Measurements from ENCODE around the gene HNMT. TPM values are rescaled to one million over a fixed set of nuclear protein-coding genes. Genes with fewer than 3 reads are reported as not detected.

The HNMT gene
- total RNA-seq, 3 donors from 2014 or later (not counting 1 experiment from before 2014, with no cell fraction given): 1.1 to 2.1 (median 1.5) TPM

DNA sequence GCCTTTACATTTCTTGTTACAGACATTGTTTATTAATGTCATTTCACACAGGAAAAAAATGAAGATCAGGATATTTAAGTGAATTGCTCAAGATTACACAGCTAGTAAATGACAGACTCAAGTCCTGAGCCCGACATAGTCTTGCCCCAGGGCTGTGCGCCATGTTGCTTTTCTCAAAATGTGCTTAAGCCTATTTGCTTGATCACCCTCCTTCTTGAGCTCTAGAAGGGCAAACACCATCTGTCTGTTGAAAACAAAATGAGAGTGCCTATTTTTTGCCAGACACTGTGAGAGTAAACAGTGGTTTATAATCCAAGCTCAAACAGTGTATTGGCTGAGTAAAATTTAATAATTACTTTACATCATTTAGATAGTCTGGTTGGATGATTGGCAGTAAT is 34.8 kb upstream of the HNMT start:
- no peaks in the 10 kb centered on the region for H3K9me3 ChIP-seq (ENCODE audit: control insufficient read depth, insufficient read depth, low read length)
- no peak for TF ChIP-seq CTCF (IDR thresholded peaks at IDR 0.05)
- intact Hi-C loops (cut with micrococcal nuclease): no loop called here
- H3K27ac ChIP-seq (ENCODE audit: low read length): no peak overlapping the region
- peaks cover 0 to 2% of the 10 kb centered on the region in 2 donors for H3K9me3 Mint-ChIP-seq
- no peak overlapping the region for H3K4me3 Mint-ChIP-seq
- H3K36me3 ChIP-seq (ENCODE audit: control insufficient read depth, insufficient read depth, low read length): no peaks in the 10 kb centered on the region
- H3K27ac Mint-ChIP-seq: no peak overlapping the region
- no peaks in the 10 kb centered on the region for H3K27me3 ChIP-seq (ENCODE audit: control insufficient read depth, insufficient read depth, low read length)
- ATAC-seq: no peak
- no peak overlapping the region for H3K4me3 ChIP-seq (ENCODE audit: low read length)
- no peaks in the 10 kb centered on the region for H3K27me3 Mint-ChIP-seq (ENCODE audit: low read depth in 2 of 2)
- H3K4me1 ChIP-seq (ENCODE audit: control insufficient read depth, insufficient read depth, low read length): no peaks in the 10 kb centered on the region
- no peaks in the 10 kb centered on the region for H3K36me3 Mint-ChIP-seq
- WGBS (ENCODE audit: insufficient coverage): 92% methylated on average over 2 of the region's 2 CpGs
- no peaks in the 10 kb centered on the region for H3K4me1 Mint-ChIP-seq
- no peak for DNase-seq

- ATAC-seq (no peak), DNase-seq (no peak)
- TF ChIP-seq CTCF (IDR thresholded peaks at IDR 0.05): no peak
- no peaks in the 10 kb centered on the region for H3K4me1 ChIP-seq (ENCODE audit: control insufficient read depth, insufficient read depth, low read length)
- H3K9me3 ChIP-seq (ENCODE audit: control insufficient read depth, insufficient read depth, low read length): no peaks in the 10 kb centered on the region
- H3K4me3 Mint-ChIP-seq: no peak overlapping the region
- H3K36me3 Mint-ChIP-seq: no peaks in the 10 kb centered on the region
- intact Hi-C loops (cut with micrococcal nuclease): no loop called here
- H3K36me3 ChIP-seq (ENCODE audit: control insufficient read depth, insufficient read depth, low read length): no peaks in the 10 kb centered on the region
- H3K27ac ChIP-seq (ENCODE audit: low read length): no peak overlapping the region
- H3K9me3 Mint-ChIP-seq: peaks cover 0 to 2% of the 10 kb centered on the region in 2 donors
- no peaks in the 10 kb centered on the region for H3K27me3 ChIP-seq (ENCODE audit: control insufficient read depth, insufficient read depth, low read length)
- no peaks in the 10 kb centered on the region for H3K27me3 Mint-ChIP-seq (ENCODE audit: low read depth in 2 of 2)
- H3K4me3 ChIP-seq (ENCODE audit: low read length): no peak overlapping the region
- no peaks in the 10 kb centered on the region for H3K4me1 Mint-ChIP-seq
- WGBS (ENCODE audit: insufficient coverage): no CpG with 5 or more reads among the region's 3 CpGs
- H3K27ac Mint-ChIP-seq: no peak overlapping the region
Measured at GRCh38 chr2:137930146-137930545, 34.1 kb upstream of the HNMT start.

DNA sequence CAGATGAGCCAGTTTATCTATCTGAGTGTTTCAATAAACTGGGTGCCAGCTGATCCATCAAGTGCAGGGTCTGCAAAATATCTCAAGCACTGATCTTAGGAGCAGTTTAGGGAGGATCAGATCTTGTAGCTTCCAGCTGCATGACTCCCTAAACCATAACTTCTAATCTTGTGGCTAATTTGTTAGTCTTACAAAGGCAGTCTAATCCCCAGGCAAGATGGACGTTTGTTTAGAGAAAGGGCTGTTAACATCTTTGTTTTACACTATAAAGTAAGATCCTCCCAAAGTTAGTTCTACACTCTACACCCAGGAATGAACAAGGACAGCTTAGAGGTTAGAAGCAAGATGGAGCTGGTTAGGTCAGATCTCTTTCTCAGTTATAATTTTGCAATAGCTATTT is 28.7 kb upstream of the HNMT start:
- intact Hi-C loops (cut with micrococcal nuclease): no loop called here
- H3K9me3 ChIP-seq (ENCODE audit: control insufficient read depth, insufficient read depth, low read length): no peaks in the 10 kb centered on the region
- DNase-seq: no peak
- Mint-ChIP-seq H3K4me3 (no peak overlapping the region), H3K27ac (no peak overlapping the region), H3K9me3 (peaks cover 0 to 3% of the 10 kb centered on the region in 2 donors), H3K27me3 (ENCODE audit: low read depth in 2 of 2) (no peaks in the 10 kb centered on the region), H3K36me3 (no peaks in the 10 kb centered on the region), H3K4me1 (no peaks in the 10 kb centered on the region)
- no peaks in the 10 kb centered on the region for H3K4me1 ChIP-seq (ENCODE audit: control insufficient read depth, insufficient read depth, low read length)
- H3K27me3 ChIP-seq (ENCODE audit: control insufficient read depth, insufficient read depth, low read length): no peaks in the 10 kb centered on the region
- H3K36me3 ChIP-seq (ENCODE audit: control insufficient read depth, insufficient read depth, low read length): no peaks in the 10 kb centered on the region
- no peak for ATAC-seq
- no peak overlapping the region for H3K27ac ChIP-seq (ENCODE audit: low read length)
- TF ChIP-seq CTCF (IDR thresholded peaks at IDR 0.05): no peak
- WGBS (ENCODE audit: insufficient coverage): no CpG with 5 or more reads among the region's 1 CpG
- H3K4me3 ChIP-seq (ENCODE audit: low read length): no peak overlapping the region

GRCh38 chr2:137937246-137937645 is 27.0 kb upstream of the HNMT start:
- intact Hi-C loops (cut with micrococcal nuclease): no loop called here
- WGBS (ENCODE audit: insufficient coverage): 77% methylated on average over 4 of the region's 4 CpGs
- no peaks in the 10 kb centered on the region for H3K4me1 ChIP-seq (ENCODE audit: control insufficient read depth, insufficient read depth, low read length)
- Mint-ChIP-seq H3K4me3 (no peak overlapping the region), H3K27me3 (ENCODE audit: low read depth in 2 of 2) (no peaks in the 10 kb centered on the region), H3K9me3 (peaks cover 0 to 2% of the 10 kb centered on the region in 2 donors), H3K36me3 (no peaks in the 10 kb centered on the region), H3K4me1 (no peaks in the 10 kb centered on the region), H3K27ac (no peak overlapping the region)
- ATAC-seq (no peak), DNase-seq (no peak)
- no peaks in the 10 kb centered on the region for H3K36me3 ChIP-seq (ENCODE audit: control insufficient read depth, insufficient read depth, low read length)
- no peak overlapping the region for H3K27ac ChIP-seq (ENCODE audit: low read length)
- H3K4me3 ChIP-seq (ENCODE audit: low read length): no peak overlapping the region
- no peak for TF ChIP-seq CTCF (IDR thresholded peaks at IDR 0.05)
- no peaks in the 10 kb centered on the region for H3K27me3 ChIP-seq (ENCODE audit: control insufficient read depth, insufficient read depth, low read length)
- no peaks in the 10 kb centered on the region for H3K9me3 ChIP-seq (ENCODE audit: control insufficient read depth, insufficient read depth, low read length)
